ENCODE measurements around the gene KRTAP10-11.
"Not testable (repeated sequence)": the region's sequence is repeated elsewhere in the genome, so short reads cannot be mapped to it uniquely, and the experiment has no call there.

The KRTAP10-11 gene

GRCh38 chr21:44646366-44647221 is at the start of gene KRTAP10-11:
Gene KRTAP10-11, plus strand, starts transcription at chr21:44646414. Its CDS starts 45 bp downstream, at chr21:44646459.
- not testable (repeated sequence) for H3K4me1 Mint-ChIP-seq, H3K27me3 Mint-ChIP-seq, DNase-seq, ATAC-seq, H3K4me3 Mint-ChIP-seq, H3K27ac Mint-ChIP-seq
- peaks cover 30% of the 10 kb centered on the region for H3K9me3 Mint-ChIP-seq
- peaks cover 17% of the 10 kb centered on the region for H3K36me3 Mint-ChIP-seq (ENCODE audit: low read depth)

GRCh38 chr21:44598061-44598460 is 48.2 kb upstream of the KRTAP10-11 start:
- H3K4me1 Mint-ChIP-seq, result no peaks in the 10 kb centered on the region
- no peak overlapping the region for H3K27ac Mint-ChIP-seq
- H3K9me3 Mint-ChIP-seq, result peaks cover 6% of the 10 kb centered on the region
- H3K27me3 Mint-ChIP-seq, result no peaks in the 10 kb centered on the region
- H3K36me3 Mint-ChIP-seq (ENCODE audit: low read depth), result no peaks in the 10 kb centered on the region
- DNase-seq, result no peak
- no peak for ATAC-seq
- H3K4me3 Mint-ChIP-seq, result no peak overlapping the region

GRCh38 chr21:44599264-44600029 is 46.8 kb upstream of the KRTAP10-11 start:
- H3K27ac Mint-ChIP-seq, result no peak overlapping the region
- peaks cover 6% of the 10 kb centered on the region for H3K9me3 Mint-ChIP-seq
- no peak for ATAC-seq
- no peaks in the 10 kb centered on the region for H3K36me3 Mint-ChIP-seq (ENCODE audit: low read depth)
- no peaks in the 10 kb centered on the region for H3K4me1 Mint-ChIP-seq
- DNase-seq, result no peak
- no peak overlapping the region for H3K4me3 Mint-ChIP-seq
- H3K27me3 Mint-ChIP-seq, result no peaks in the 10 kb centered on the region

GRCh38 chr21:44600118-44600978 is 45.9 kb upstream of the KRTAP10-11 start, which contains the start of gene KRTAP10-7:
Gene KRTAP10-7, plus strand, starts transcription at chr21:44600597. Its CDS starts 25 bp downstream, at chr21:44600622.
- H3K4me3 Mint-ChIP-seq; DNase-seq; H3K27ac Mint-ChIP-seq; H3K27me3 Mint-ChIP-seq; H3K36me3 Mint-ChIP-seq (ENCODE audit: low read depth); ATAC-seq; H3K4me1 Mint-ChIP-seq: not testable (repeated sequence)
- peaks cover 13% of the 10 kb centered on the region for H3K9me3 Mint-ChIP-seq

GRCh38 chr21:44601091-44601490 is 45.1 kb upstream of the KRTAP10-11 start:
- DNase-seq; H3K36me3 Mint-ChIP-seq (ENCODE audit: low read depth); ATAC-seq; H3K4me1 Mint-ChIP-seq; H3K4me3 Mint-ChIP-seq; H3K27me3 Mint-ChIP-seq; H3K27ac Mint-ChIP-seq: not testable (repeated sequence)
- peaks cover 13% of the 10 kb centered on the region for H3K9me3 Mint-ChIP-seq

- H3K27me3 Mint-ChIP-seq, result no peaks in the 10 kb centered on the region
- peaks cover 13% of the 10 kb centered on the region for H3K9me3 Mint-ChIP-seq
These were observed 44.4 kb upstream of the KRTAP10-11 start for GRCh38 chr21:44601596-44602462.

GRCh38 chr21:44602463-44602850 is 43.8 kb upstream of the KRTAP10-11 start:
- Mint-ChIP-seq H3K9me3 (peaks cover 13% of the 10 kb centered on the region), H3K36me3 (ENCODE audit: low read depth) (no peaks in the 10 kb centered on the region), H3K4me1 (no peaks in the 10 kb centered on the region), H3K4me3 (no peak overlapping the region), H3K27ac (no peak overlapping the region), H3K27me3 (no peaks in the 10 kb centered on the region)
- ATAC-seq, result no peak
- DNase-seq, result no peak

More at GRCh38 chr21:44601596-44602462, 44.4 kb upstream of the KRTAP10-11 start:
- Mint-ChIP-seq H3K4me1 (no peaks in the 10 kb centered on the region), H3K27ac (no peak overlapping the region), H3K36me3 (ENCODE audit: low read depth) (no peaks in the 10 kb centered on the region), H3K4me3 (no peak overlapping the region)
- DNase-seq (no peak), ATAC-seq (no peak)

- Mint-ChIP-seq H3K4me1 (no peaks in the 10 kb centered on the region), H3K9me3 (peaks cover 13% of the 10 kb centered on the region), H3K4me3 (no peak overlapping the region), H3K27ac (no peak overlapping the region), H3K36me3 (ENCODE audit: low read depth) (no peaks in the 10 kb centered on the region), H3K27me3 (no peaks in the 10 kb centered on the region)
- ATAC-seq (no peak), DNase-seq (no peak)
These were observed 42.9 kb upstream of the KRTAP10-11 start for GRCh38 chr21:44603109-44603875.

- no peaks in the 10 kb centered on the region for H3K4me1 Mint-ChIP-seq
These were observed 42.3 kb upstream of the KRTAP10-11 start for GRCh38 chr21:44603911-44604310.

GRCh38 chr21:44606495-44606894 is 39.7 kb upstream of the KRTAP10-11 start:
- H3K4me3 Mint-ChIP-seq, result no peak overlapping the region

More at GRCh38 chr21:44603911-44604310, 42.3 kb upstream of the KRTAP10-11 start:
- ATAC-seq (no peak), DNase-seq (no peak)
- Mint-ChIP-seq H3K9me3 (peaks cover 9% of the 10 kb centered on the region), H3K36me3 (ENCODE audit: low read depth) (no peaks in the 10 kb centered on the region), H3K27ac (no peak overlapping the region), H3K4me3 (no peak overlapping the region), H3K27me3 (no peaks in the 10 kb centered on the region)

GRCh38 chr21:44609193-44609592 is 37.0 kb upstream of the KRTAP10-11 start:
- H3K9me3 Mint-ChIP-seq, result peaks cover 26% of the 10 kb centered on the region
- no peak overlapping the region for H3K27ac Mint-ChIP-seq

More at GRCh38 chr21:44606495-44606894, 39.7 kb upstream of the KRTAP10-11 start:
- Mint-ChIP-seq H3K27me3 (no peaks in the 10 kb centered on the region), H3K4me1 (no peaks in the 10 kb centered on the region), H3K27ac (no peak overlapping the region), H3K36me3 (ENCODE audit: low read depth) (peaks cover 3% of the 10 kb centered on the region), H3K9me3 (peaks cover 23% of the 10 kb centered on the region)
- no peak for DNase-seq
- no peak for ATAC-seq

GRCh38 chr21:44610157-44610843 is 35.9 kb upstream of the KRTAP10-11 start:
- H3K4me3 Mint-ChIP-seq; H3K36me3 Mint-ChIP-seq (ENCODE audit: low read depth); H3K27ac Mint-ChIP-seq; ATAC-seq; DNase-seq; H3K27me3 Mint-ChIP-seq; H3K4me1 Mint-ChIP-seq: not testable (repeated sequence)
- H3K9me3 Mint-ChIP-seq, result peaks cover 19% of the 10 kb centered on the region

More at GRCh38 chr21:44609193-44609592, 37.0 kb upstream of the KRTAP10-11 start:
- H3K36me3 Mint-ChIP-seq (ENCODE audit: low read depth), result peaks cover 3% of the 10 kb centered on the region
- ATAC-seq (no peak), DNase-seq (no peak)
- H3K4me3 Mint-ChIP-seq, result no peak overlapping the region
- H3K4me1 Mint-ChIP-seq, result no peaks in the 10 kb centered on the region
- no peaks in the 10 kb centered on the region for H3K27me3 Mint-ChIP-seq
